Measurements from ENCODE around the gene CYYR1. TPM values are rescaled to one million over a fixed set of nuclear protein-coding genes. Genes with fewer than 3 reads are reported as not detected.

The CYYR1 gene
- total RNA-seq, 1 experiment from 2014 or later: not detected

- CTCF ChIA-PET: no interaction called here
- H3K36me3 Mint-ChIP-seq (ENCODE audit: insufficient read depth, unreplicated experiment): no peaks in the 10 kb centered on the region
- intact Hi-C loops (cut with micrococcal nuclease; ENCODE audit: unreplicated experiment): no loop called here
- H3K4me1 Mint-ChIP-seq (ENCODE audit: low read depth, unreplicated experiment): no peaks in the 10 kb centered on the region
- BruUV-seq (replicated peaks): no TSS peak
- no peaks in the 10 kb centered on the region for H3K27me3 Mint-ChIP-seq (ENCODE audit: unreplicated experiment)
- H3K9me3 Mint-ChIP-seq (ENCODE audit: low read depth, unreplicated experiment): no peaks in the 10 kb centered on the region
- H3K4me3 Mint-ChIP-seq (ENCODE audit: low read depth, unreplicated experiment): no peak overlapping the region
- no peak for TF ChIP-seq CTCF (IDR thresholded peaks at IDR 0.05; ENCODE audit: unreplicated experiment)
- H3K27ac Mint-ChIP-seq (ENCODE audit: unreplicated experiment): no peak overlapping the region
- no peak for DNase-seq
Observed at GRCh38 chr21:26555540-26556146, 17.4 kb downstream of the CYYR1 start.

GRCh38 chr21:26554365-26554764 lies 18.7 kb downstream of the CYYR1 start:
- Mint-ChIP-seq H3K27ac (ENCODE audit: unreplicated experiment) (no peak overlapping the region), H3K27me3 (ENCODE audit: unreplicated experiment) (no peaks in the 10 kb centered on the region), H3K36me3 (ENCODE audit: insufficient read depth, unreplicated experiment) (no peaks in the 10 kb centered on the region), H3K4me3 (ENCODE audit: low read depth, unreplicated experiment) (no peak overlapping the region), H3K4me1 (ENCODE audit: low read depth, unreplicated experiment) (no peaks in the 10 kb centered on the region), H3K9me3 (ENCODE audit: low read depth, unreplicated experiment) (no peaks in the 10 kb centered on the region)
- no peak for DNase-seq
- intact Hi-C loops (cut with micrococcal nuclease; ENCODE audit: unreplicated experiment): no loop called here
- CTCF ChIA-PET: no interaction called here
- no peak for TF ChIP-seq CTCF (IDR thresholded peaks at IDR 0.05; ENCODE audit: unreplicated experiment)
- BruUV-seq (replicated peaks): no TSS peak

- intact Hi-C loops (cut with micrococcal nuclease; ENCODE audit: unreplicated experiment): no loop called here
- H3K4me3 Mint-ChIP-seq (ENCODE audit: low read depth, unreplicated experiment): no peak overlapping the region
- no peaks in the 10 kb centered on the region for H3K27me3 Mint-ChIP-seq (ENCODE audit: unreplicated experiment)
- no peak for DNase-seq
- no peak for TF ChIP-seq CTCF (IDR thresholded peaks at IDR 0.05; ENCODE audit: unreplicated experiment)
- H3K4me1 Mint-ChIP-seq (ENCODE audit: low read depth, unreplicated experiment): no peaks in the 10 kb centered on the region
- no peaks in the 10 kb centered on the region for H3K9me3 Mint-ChIP-seq (ENCODE audit: low read depth, unreplicated experiment)
- H3K27ac Mint-ChIP-seq (ENCODE audit: unreplicated experiment): no peak overlapping the region
- H3K36me3 Mint-ChIP-seq (ENCODE audit: insufficient read depth, unreplicated experiment): no peaks in the 10 kb centered on the region
- CTCF ChIA-PET: no interaction called here
- no TSS peak for BruUV-seq (replicated peaks)
Observed at GRCh38 chr21:26553898-26554297, 19.2 kb downstream of the CYYR1 start.

- intact Hi-C loops (cut with micrococcal nuclease; ENCODE audit: unreplicated experiment): no loop called here
- BruUV-seq (replicated peaks): no TSS peak
- CTCF ChIA-PET: no interaction called here
- Mint-ChIP-seq H3K4me1 (ENCODE audit: low read depth, unreplicated experiment) (no peaks in the 10 kb centered on the region), H3K9me3 (ENCODE audit: low read depth, unreplicated experiment) (no peaks in the 10 kb centered on the region), H3K4me3 (ENCODE audit: low read depth, unreplicated experiment) (no peak overlapping the region), H3K27ac (ENCODE audit: unreplicated experiment) (no peak overlapping the region), H3K36me3 (ENCODE audit: insufficient read depth, unreplicated experiment) (no peaks in the 10 kb centered on the region), H3K27me3 (ENCODE audit: unreplicated experiment) (no peaks in the 10 kb centered on the region)
- no peak for TF ChIP-seq CTCF (IDR thresholded peaks at IDR 0.05; ENCODE audit: unreplicated experiment)
- no peak for DNase-seq
Observed at GRCh38 chr21:26550326-26550725, 22.8 kb downstream of the CYYR1 start.

All from Calu3 (cell line).